Astrocyte of the hippocampus (primary cell): Measurements from ENCODE around the gene ARHGEF10L.
"Not testable (repeated sequence)": the region's sequence is repeated elsewhere in the genome, so short reads cannot be mapped to it uniquely, and the experiment has no call there.

ENCODE experiments used
- DNase-seq: peaks from one replicate; pipeline ENCODE4 v3.0.0; 2011; ENCODE audit warnings: low read depth, low spot score

The ARHGEF10L gene

GRCh38 chr1:17742583-17742982 lies 203.1 kb downstream of the ARHGEF10L start:
- DNase-seq, result peak; percentile 39

GRCh38 chr1:17743008-17743647 lies 203.6 kb downstream of the ARHGEF10L start:
- no peak for DNase-seq

- DNase-seq, result no peak
Measured at GRCh38 chr1:17743925-17744324, 204.4 kb downstream of the ARHGEF10L start.

GRCh38 chr1:17744666-17745478 lies 205.4 kb downstream of the ARHGEF10L start:
- no peak for DNase-seq

GRCh38 chr1:17745479-17745955 lies 206.0 kb downstream of the ARHGEF10L start:
- no peak for DNase-seq

GRCh38 chr1:17746281-17746680 lies 206.8 kb downstream of the ARHGEF10L start:
- DNase-seq, result not testable (repeated sequence)

GRCh38 chr1:17746920-17747319 lies 207.4 kb downstream of the ARHGEF10L start:
- no peak for DNase-seq
